Suprapubic skin (tissue), 4 donors: ENCODE data around the gene TM7SF2. TPM values are rescaled to one million over a fixed set of nuclear protein-coding genes. Genes with fewer than 3 reads are reported as not detected.

Experiments used
- DNase-seq, 2 donors: peaks; one replicate each; pipeline ENCODE4 v3.0.0-alpha.2; 2019; ENCODE audit warnings: low spot score in 2 of 2
- H3K27ac ChIP-seq: fragments of 200-600 bp; sonication (generic); one replicate; pipeline ENCODE4 v1.5.1; 2019
- H3K27me3 ChIP-seq: fragments of 200-600 bp; sonication (generic); one replicate; pipeline ENCODE4 v1.5.1; 2019
- H3K36me3 ChIP-seq: fragments of 200-600 bp; sonication (generic); one replicate; pipeline ENCODE4 v1.5.1; 2019
- H3K4me1 ChIP-seq: fragments of 200-600 bp; sonication (generic); one replicate; pipeline ENCODE4 v1.5.1; 2019
- H3K4me3 ChIP-seq: fragments of 200-600 bp; sonication (generic); one replicate; pipeline ENCODE4 v1.5.1; 2019; ENCODE audit warnings: mild to moderate bottlenecking
- H3K9me3 ChIP-seq: fragments of 200-600 bp; sonication (generic); one replicate; pipeline ENCODE4 v1.5.1; 2019
- EP300 ChIP-seq: sonication (generic); formaldehyde crosslinking; IDR thresholded peaks from one replicate; pipeline ENCODE4 v1.6.1; 2017; ENCODE audit warnings: antibody characterized with exemption
- POLR2A ChIP-seq, 2 donors: fragments of 450-650 bp; IDR thresholded peaks; one replicate each; pipeline ENCODE4 v1.6.1; 2017; ENCODE audit warnings: antibody characterized with exemption in 2 of 2, mild to moderate bottlenecking in 2 of 2, moderate library complexity in 2 of 2
- POLR2AphosphoS5 ChIP-seq, 3 donors: sonication (generic); formaldehyde crosslinking; IDR thresholded peaks; one replicate each; pipeline ENCODE4 v1.6.1; 2017; ENCODE audit warnings: antibody characterized with exemption in 3 of 3
- WGBS: methylation state at CpG from one replicate; pipeline ENCODE4 v1.1.5; 2018; 5-methylcytosine and 5-hydroxymethylcytosine counted together
- total RNA-seq, 4 donors: library from RNA; depleted of rRNA; stranded (reverse); fragments of >200 nt; gene quantifications; one replicate each; pipeline ENCODE4 v1.1.0, GENCODE V29; 2016
- TF ChIP-seq, protein P1 (sequence below), 2 donors: fragments of 200-600 bp in 1 of 2; fragments of 450-650 bp in 1 of 2; sonication (generic) in 1 of 2; IDR thresholded peaks; one replicate each; pipeline ENCODE4 v1.5.1; 2016 to 2019; ENCODE audit warnings: antibody characterized with exemption in 2 of 2, mild to moderate bottlenecking in 1 of 2, moderate library complexity in 1 of 2

The TM7SF2 gene
- total RNA-seq, 4 donors from 2014 or later, result 76.5 to 214 (median 145) TPM

DNA sequence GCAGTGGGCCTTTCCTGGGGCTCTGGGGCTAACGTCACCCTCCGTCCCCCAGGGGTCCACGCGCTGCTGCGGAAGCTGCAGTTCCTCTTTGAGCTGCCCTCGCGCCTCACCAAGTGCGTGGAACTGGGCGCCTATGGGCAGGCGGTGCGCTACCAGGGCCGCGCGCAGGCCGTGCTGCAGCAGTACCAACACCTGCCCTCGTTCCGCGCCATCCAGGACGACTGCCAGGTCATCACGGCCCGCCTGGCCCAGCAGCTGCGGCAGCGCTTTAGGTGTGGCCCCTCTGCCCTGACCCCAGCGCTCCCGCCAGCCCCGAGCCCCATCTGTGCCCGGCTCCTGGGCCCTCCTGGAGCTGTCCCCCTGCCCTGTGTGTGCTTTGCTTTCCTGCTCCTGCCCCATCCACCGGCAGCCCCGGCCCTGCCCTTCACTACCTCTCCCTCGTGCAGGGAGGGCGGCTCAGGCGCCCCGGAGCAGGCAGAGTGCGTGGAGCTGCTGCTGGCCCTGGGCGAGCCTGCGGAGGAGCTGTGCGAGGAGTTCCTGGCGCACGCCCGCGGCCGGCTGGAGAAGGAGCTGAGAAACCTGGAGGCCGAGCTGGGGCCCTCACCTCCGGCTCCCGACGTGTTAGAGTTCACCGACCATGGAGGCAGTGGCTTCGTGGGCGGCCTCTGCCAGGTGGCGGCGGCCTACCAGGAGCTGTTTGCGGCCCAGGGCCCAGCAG is 3.8 kb upstream of the TM7SF2 start:
- H3K4me1 ChIP-seq, result peaks cover 58% of the 10 kb centered on the region
- peaks cover 26% of the 10 kb centered on the region for H3K36me3 ChIP-seq
- TF ChIP-seq POLR2A (IDR thresholded peaks at IDR 0.05), result no peak
- TF ChIP-seq, protein P1, sequence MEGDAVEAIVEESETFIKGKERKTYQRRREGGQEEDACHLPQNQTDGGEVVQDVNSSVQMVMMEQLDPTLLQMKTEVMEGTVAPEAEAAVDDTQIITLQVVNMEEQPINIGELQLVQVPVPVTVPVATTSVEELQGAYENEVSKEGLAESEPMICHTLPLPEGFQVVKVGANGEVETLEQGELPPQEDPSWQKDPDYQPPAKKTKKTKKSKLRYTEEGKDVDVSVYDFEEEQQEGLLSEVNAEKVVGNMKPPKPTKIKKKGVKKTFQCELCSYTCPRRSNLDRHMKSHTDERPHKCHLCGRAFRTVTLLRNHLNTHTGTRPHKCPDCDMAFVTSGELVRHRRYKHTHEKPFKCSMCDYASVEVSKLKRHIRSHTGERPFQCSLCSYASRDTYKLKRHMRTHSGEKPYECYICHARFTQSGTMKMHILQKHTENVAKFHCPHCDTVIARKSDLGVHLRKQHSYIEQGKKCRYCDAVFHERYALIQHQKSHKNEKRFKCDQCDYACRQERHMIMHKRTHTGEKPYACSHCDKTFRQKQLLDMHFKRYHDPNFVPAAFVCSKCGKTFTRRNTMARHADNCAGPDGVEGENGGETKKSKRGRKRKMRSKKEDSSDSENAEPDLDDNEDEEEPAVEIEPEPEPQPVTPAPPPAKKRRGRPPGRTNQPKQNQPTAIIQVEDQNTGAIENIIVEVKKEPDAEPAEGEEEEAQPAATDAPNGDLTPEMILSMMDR (IDR thresholded peaks at IDR 0.05), result no peak
- H3K4me3 ChIP-seq, result no peak overlapping the region
- WGBS, result 89% methylated on average over 20 of the region's 52 CpGs
- DNase-seq, result peak in 1 of 2 donors; percentile 65
- no peaks in the 10 kb centered on the region for H3K9me3 ChIP-seq
- peak overlapping the region; percentile 67 for H3K27ac ChIP-seq
- no peaks in the 10 kb centered on the region for H3K27me3 ChIP-seq

DNA sequence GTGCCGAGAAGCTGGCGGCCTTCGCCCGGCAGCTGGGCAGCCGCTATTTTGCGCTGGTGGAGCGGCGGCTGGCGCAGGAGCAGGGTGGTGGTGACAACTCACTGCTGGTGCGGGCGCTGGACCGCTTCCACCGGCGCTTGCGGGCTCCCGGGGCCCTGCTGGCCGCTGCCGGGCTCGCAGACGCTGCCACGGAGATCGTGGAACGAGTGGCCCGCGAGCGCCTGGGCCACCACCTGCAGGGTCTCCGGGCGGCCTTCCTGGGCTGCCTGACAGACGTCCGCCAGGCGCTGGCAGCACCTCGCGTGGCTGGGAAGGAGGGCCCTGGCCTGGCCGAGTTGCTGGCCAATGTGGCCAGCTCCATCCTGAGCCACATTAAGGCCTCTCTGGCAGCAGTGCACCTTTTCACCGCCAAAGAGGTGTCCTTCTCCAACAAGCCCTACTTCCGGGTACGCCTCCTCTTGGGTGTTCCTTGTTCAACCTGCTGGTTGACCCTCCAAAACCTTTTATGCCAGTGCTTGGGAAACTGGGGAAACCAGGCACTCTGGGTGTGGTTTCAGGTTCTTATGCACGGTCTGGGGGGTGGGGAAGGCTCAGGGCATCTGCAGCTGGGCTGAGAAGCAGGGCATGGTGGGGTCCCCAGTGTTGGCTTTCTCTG is 3.1 kb upstream of the TM7SF2 start:
- peaks cover 58% of the 10 kb centered on the region for H3K4me1 ChIP-seq
- TF ChIP-seq POLR2AphosphoS5 (IDR thresholded peaks at IDR 0.05) (no peak), POLR2A (IDR thresholded peaks at IDR 0.05) (no peak), EP300 (no peak)
- TF ChIP-seq, protein P1 (IDR thresholded peaks at IDR 0.05), result no peak
- H3K36me3 ChIP-seq, result peaks cover 26% of the 10 kb centered on the region
- 77% methylated on average over 11 of the region's 38 CpGs for WGBS
- DNase-seq, result no peak
- H3K4me3 ChIP-seq, result no peak overlapping the region
- H3K9me3 ChIP-seq, result no peaks in the 10 kb centered on the region
- no peaks in the 10 kb centered on the region for H3K27me3 ChIP-seq
- H3K27ac ChIP-seq, result peak overlapping the region; percentile 67

DNA sequence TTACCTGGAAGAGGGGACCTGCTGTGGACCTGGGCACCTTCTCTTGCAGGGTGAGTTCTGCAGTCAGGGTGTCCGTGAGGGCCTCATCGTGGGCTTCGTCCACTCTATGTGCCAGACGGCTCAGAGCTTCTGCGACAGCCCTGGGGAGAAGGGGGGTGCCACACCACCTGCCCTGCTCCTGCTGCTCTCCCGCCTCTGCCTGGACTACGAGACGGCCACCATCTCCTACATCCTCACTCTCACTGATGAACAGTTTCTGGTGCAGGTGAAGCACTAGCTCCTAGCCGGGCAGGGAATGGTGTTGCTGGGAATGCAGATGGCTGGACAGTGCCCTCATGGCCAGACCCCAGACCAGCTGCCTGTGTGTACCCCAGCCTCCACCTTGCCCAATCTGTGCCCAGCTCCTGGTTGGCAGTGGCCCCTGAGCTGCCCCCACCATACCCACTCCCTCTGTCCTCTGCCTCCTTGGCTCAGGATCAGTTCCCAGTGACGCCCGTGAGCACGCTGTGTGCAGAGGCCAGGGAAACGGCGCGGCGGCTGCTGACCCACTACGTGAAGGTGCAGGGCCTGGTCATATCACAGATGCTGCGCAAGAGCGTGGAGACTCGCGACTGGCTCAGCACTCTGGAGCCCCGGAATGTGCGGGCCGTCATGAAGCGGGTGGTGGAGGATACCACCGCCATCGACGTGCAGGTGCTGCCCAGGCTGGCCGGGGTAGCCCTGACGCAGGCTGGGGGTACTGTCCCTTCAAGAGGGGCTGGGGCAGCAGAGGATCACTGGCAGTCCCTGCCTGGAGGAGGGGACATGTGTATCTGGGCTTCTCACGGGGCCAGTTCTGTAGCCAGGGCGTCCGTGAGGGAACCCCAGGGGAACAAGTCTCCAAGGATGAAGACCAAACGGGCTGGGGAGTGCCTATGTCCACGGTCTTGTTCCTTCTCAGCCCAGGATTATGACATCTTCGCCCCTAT is 2.2 kb upstream of the TM7SF2 start:
- TF ChIP-seq EP300 (no peak), POLR2AphosphoS5 (IDR thresholded peaks at IDR 0.05) (no peak), POLR2A (IDR thresholded peaks at IDR 0.05) (no peak)
- TF ChIP-seq, protein P1 (IDR thresholded peaks at IDR 0.05), result no peak
- WGBS, result 85% methylated on average over 30 of the region's 36 CpGs
- H3K27ac ChIP-seq, result peak overlapping the region; percentile 11

DNA sequence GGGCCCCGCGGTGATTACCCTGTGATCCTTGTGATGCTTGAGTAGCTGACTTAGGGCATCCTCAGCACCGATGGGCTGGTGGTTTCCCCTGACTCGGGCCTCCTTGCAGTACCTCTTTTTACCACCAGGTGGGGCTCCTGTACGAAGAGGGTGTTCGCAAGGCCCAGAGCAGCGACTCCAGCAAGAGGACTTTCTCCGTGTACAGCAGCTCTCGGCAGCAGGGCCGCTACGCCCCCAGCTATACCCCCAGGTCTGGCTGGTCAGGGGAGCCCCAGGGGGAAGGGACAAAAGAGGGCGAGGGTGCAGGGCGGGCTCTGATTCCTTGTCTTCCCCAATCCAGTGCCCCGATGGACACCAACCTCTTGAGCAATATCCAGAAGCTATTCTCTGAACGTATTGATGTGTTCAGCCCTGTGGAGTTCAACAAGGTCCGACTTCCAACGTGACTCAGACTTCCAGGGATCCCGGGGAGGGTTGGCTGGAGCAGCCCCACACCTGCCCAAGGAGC is 1.3 kb upstream of the TM7SF2 start:
- H3K4me3 ChIP-seq, result no peak overlapping the region
- 0% methylated on average over 4 of the region's 18 CpGs for whole genome bisulfite sequencing
- TF ChIP-seq, protein P1 (IDR thresholded peaks at IDR 0.05), result peak; percentile 99 to 100
- no peak for TF ChIP-seq EP300

More for the DNA sequence above, 2.2 kb upstream of the TM7SF2 start:
- Histone ChIP-seq H3K4me1 (peaks cover 54% of the 10 kb centered on the region), H3K27me3 (no peaks in the 10 kb centered on the region), H3K9me3 (no peaks in the 10 kb centered on the region), H3K36me3 (peaks cover 26% of the 10 kb centered on the region), H3K4me3 (no peak overlapping the region)
- peak in 1 of 2 donors; percentile 66 for DNase-seq

More for the DNA sequence above, 1.3 kb upstream of the TM7SF2 start:
- H3K27me3 ChIP-seq, result no peaks in the 10 kb centered on the region
- no peak overlapping the region for H3K27ac ChIP-seq
- peaks cover 26% of the 10 kb centered on the region for H3K36me3 ChIP-seq
- no peaks in the 10 kb centered on the region for H3K9me3 ChIP-seq
- peak; percentile 94 for DNase-seq
- peaks cover 50% of the 10 kb centered on the region for H3K4me1 ChIP-seq
